ENCODE results near the gene CRYGD.

Gene CRYGD

DNA sequence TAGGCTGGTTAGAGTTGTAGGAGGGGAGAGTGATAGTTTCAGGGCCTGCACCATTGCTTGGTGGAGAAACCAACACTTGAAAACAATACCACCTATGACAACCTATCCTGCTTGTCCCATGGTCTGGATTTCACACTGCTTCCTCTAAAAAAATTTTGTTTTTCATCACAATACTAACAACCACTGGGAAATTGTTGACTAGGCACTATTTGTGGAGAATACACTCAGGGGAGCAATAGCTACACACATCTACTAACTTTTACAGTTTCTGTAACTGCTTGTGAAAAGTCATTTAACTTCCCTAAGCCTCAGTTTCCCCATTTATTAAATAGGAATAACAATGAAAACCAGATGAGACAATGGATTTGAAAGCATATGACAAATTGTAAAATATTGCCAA lies 25.8 kb upstream of the CRYGD start:
- DNase-seq (ENCODE audit: extremely low read depth, low read depth), result no peak
- TF ChIP-seq, protein P1, sequence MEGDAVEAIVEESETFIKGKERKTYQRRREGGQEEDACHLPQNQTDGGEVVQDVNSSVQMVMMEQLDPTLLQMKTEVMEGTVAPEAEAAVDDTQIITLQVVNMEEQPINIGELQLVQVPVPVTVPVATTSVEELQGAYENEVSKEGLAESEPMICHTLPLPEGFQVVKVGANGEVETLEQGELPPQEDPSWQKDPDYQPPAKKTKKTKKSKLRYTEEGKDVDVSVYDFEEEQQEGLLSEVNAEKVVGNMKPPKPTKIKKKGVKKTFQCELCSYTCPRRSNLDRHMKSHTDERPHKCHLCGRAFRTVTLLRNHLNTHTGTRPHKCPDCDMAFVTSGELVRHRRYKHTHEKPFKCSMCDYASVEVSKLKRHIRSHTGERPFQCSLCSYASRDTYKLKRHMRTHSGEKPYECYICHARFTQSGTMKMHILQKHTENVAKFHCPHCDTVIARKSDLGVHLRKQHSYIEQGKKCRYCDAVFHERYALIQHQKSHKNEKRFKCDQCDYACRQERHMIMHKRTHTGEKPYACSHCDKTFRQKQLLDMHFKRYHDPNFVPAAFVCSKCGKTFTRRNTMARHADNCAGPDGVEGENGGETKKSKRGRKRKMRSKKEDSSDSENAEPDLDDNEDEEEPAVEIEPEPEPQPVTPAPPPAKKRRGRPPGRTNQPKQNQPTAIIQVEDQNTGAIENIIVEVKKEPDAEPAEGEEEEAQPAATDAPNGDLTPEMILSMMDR (IDR thresholded peaks at IDR 0.05; ENCODE audit: low read depth, low read length), result no peak

DNA sequence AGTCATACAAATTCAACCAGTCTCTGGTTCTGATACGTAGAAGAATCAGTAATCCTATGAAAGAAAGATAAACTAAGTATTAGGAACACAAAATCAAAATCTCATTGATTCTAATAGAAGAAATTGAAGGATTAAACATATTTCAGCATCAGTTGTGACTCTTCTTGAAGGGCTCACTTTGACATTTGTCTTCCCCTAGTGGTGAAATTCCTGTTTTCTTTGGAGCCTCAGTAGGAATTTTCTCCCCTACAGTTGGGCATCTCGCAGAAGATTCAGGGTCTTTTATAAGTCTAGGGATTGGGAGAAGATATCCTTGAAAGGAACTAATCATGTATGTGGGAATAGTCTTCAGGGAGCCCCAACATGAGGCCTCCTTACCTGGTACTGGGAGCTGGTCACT lies 24.5 kb upstream of the CRYGD start:
- TF ChIP-seq, protein P1 (IDR thresholded peaks at IDR 0.05; ENCODE audit: low read depth, low read length), result no peak
- DNase-seq (ENCODE audit: extremely low read depth, low read depth), result no peak

DNA sequence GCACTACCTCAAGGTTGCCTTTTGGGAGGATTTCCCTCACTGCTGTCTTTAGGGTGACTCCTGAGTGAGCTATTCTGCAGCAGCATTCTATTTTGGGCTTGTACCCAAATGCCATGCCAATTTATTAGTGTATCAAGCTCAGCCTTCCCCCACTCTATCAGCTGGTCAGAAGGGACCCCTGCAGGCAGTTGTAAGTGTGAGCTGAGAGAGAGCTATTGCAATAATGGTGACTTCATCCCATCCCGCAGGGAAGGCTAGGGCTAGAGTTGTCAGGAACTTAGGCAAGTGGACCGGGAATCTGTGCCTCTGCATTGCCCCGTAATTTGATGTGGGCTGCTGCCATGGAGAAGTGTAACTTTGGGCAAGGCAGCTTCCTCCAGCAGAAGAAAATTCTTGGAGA lies 23.4 kb upstream of the CRYGD start:
- TF ChIP-seq, protein P1 (IDR thresholded peaks at IDR 0.05; ENCODE audit: low read depth, low read length), result no peak
- DNase-seq (ENCODE audit: extremely low read depth, low read depth), result no peak

DNA sequence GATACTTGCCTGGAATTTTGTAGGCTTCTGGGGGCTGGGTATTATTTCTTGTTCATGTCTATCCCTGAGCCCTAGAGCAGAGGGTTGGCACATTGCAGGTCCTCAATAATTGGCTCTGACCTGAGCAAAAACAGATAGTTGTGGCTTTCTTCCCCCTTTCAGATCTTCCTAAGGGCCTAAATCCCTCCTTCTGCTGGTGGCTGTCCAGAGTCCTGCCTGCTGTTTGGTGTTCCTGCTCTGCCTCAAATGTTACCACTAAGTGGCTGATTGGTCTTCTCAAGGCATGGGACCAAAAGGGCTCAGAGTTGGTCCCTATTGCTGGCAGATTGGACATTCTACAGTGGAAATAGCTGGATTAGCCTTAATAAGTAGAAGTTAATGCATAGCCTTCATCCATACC lies 22.7 kb upstream of the CRYGD start:
- TF ChIP-seq, protein P1 (IDR thresholded peaks at IDR 0.05; ENCODE audit: low read depth, low read length), result no peak
- DNase-seq (ENCODE audit: extremely low read depth, low read depth), result no peak

DNA sequence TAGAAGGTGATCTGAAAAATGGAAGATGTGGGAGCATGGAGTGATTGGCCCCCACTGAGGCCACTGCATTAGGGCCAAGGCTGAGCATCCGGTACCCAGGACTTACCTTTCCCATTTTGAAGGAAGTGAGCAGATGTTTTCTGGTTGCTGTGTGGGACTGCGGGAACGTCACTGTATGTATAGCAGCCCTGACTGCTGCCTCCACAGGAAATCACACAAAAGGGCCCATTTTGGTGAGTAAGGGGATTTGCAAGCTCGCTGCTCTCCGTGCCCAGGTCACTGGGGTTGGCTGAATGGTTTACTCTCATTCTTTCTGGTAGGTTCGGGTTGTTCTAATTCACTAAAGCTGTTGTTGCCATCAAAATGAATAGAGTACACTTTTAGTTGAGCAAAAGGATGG lies 21.7 kb upstream of the CRYGD start, which contains the start of gene CRYGB:
Gene CRYGB (minus strand): TSS at position 153 of the 400 bp plus-strand sequence. CDS start 38 bp downstream, at position 115.
- no peak for DNase-seq (ENCODE audit: extremely low read depth, low read depth)
- TF ChIP-seq, protein P1 (IDR thresholded peaks at IDR 0.05; ENCODE audit: low read depth, low read length), result no peak

DNA sequence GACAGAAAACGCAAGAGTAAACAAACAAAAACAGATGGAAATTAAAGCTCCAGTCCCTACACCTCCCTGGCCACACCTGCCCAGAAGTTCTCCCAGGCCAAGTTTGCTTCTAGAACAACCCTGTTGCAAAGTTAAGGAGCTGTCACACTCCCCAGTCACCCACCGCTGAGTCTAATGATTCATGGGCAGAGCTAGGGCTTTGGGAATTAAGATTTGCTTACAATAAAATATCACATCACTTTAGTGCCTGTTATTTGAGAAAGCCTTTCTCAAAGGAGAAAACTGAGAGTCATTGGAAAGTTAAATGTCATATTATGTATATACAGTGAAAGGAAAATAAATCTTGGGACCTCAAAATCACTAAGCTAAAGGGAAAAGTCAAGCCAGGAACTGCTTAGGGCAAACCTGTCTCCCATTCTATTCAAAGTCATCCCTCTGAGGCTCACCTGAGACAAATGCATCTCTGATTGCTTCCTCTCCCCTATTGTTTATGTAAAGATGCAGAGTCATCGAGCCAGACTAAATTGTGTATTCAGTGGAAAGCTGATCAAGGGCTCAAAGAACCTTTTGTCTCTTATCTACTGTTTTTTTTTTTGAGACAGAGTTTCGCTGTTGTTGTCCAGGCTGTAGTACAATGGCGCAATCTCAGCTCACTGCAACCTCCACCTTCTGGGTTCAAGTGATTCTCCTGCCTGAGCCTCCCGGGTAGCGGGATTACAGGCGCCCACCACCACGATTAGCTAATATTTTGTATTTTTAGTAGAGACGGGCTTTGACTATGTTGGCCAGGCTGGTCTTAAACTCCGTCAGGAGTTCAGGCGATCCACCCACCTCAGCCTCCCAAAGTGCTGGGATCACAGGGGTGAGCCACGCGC lies 18.8 kb upstream of the CRYGD start:
- no peak for DNase-seq (ENCODE audit: extremely low read depth, low read depth)

More for the DNA sequence above, 18.8 kb upstream of the CRYGD start:
- TF ChIP-seq, protein P1 (IDR thresholded peaks at IDR 0.05; ENCODE audit: low read depth, low read length), result no peak

All from AG09319 (cell line).